ENCODE measurements around the gene AAK1.
"Not testable (repeated sequence)": the region's sequence is repeated elsewhere in the genome, so short reads cannot be mapped to it uniquely, and the experiment has no call there.

- TF ChIP-seq ARID4B (CRISPR knock-in tag; IDR thresholded peaks at IDR 0.05; ENCODE audit: borderline replicate concordance); ZNF423 (CRISPR knock-in tag; IDR thresholded peaks at IDR 0.05); NFYB (CRISPR knock-in tag; conservative IDR thresholded peaks at IDR 0.05; ENCODE audit: low read depth); ZNF317 (CRISPR knock-in tag; IDR thresholded peaks at IDR 0.05; ENCODE audit: borderline replicate concordance, low read depth); ZNF416 (CRISPR knock-in tag; IDR thresholded peaks at IDR 0.05); CREM (CRISPR knock-in tag; IDR thresholded peaks at IDR 0.05); NFE2L1 (CRISPR knock-in tag; IDR thresholded peaks at IDR 0.05); FOXK1 (CRISPR knock-in tag; IDR thresholded peaks at IDR 0.05); IRF1 (CRISPR knock-in tag; IDR thresholded peaks at IDR 0.05); SMAD3 (CRISPR knock-in tag; IDR thresholded peaks at IDR 0.05; ENCODE audit: borderline replicate concordance); NR2C2 (CRISPR knock-in tag; IDR thresholded peaks at IDR 0.05); ATF1 (CRISPR knock-in tag; IDR thresholded peaks at IDR 0.05): not testable (repeated sequence)
- TF ChIP-seq, protein P1, sequence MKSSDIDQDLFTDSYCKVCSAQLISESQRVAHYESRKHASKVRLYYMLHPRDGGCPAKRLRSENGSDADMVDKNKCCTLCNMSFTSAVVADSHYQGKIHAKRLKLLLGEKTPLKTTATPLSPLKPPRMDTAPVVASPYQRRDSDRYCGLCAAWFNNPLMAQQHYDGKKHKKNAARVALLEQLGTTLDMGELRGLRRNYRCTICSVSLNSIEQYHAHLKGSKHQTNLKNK (CRISPR knock-in tag; IDR thresholded peaks at IDR 0.05): not testable (repeated sequence)
- TF ChIP-seq, protein P2, sequence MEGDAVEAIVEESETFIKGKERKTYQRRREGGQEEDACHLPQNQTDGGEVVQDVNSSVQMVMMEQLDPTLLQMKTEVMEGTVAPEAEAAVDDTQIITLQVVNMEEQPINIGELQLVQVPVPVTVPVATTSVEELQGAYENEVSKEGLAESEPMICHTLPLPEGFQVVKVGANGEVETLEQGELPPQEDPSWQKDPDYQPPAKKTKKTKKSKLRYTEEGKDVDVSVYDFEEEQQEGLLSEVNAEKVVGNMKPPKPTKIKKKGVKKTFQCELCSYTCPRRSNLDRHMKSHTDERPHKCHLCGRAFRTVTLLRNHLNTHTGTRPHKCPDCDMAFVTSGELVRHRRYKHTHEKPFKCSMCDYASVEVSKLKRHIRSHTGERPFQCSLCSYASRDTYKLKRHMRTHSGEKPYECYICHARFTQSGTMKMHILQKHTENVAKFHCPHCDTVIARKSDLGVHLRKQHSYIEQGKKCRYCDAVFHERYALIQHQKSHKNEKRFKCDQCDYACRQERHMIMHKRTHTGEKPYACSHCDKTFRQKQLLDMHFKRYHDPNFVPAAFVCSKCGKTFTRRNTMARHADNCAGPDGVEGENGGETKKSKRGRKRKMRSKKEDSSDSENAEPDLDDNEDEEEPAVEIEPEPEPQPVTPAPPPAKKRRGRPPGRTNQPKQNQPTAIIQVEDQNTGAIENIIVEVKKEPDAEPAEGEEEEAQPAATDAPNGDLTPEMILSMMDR (IDR thresholded peaks at IDR 0.05): not testable (repeated sequence)
Observed at GRCh38 chr2:69647196-69647595, 3.7 kb upstream of the AAK1 start.
